Neural progenitor cell (in vitro differentiated cells): ENCODE measurements around the gene TRAF3.

Experiments
- EZH2 ChIP-seq: fragments of 200-600 bp; sonication (generic); IDR thresholded peaks from 2 replicates; pipeline ENCODE4 v1.6.1; 2017; ENCODE audit warnings: antibody characterized with exemption, mild to moderate bottlenecking, moderate library complexity
- EZH2phosphoT487 ChIP-seq: fragments of 200-600 bp; sonication (generic); IDR thresholded peaks from 2 replicates; pipeline ENCODE4 v1.6.1; 2017; ENCODE audit warnings: antibody characterized with exemption
- TF ChIP-seq, protein P1 (sequence below): fragments of 200-600 bp; sonication (generic); IDR thresholded peaks from 2 replicates; pipeline ENCODE4 v1.5.1; 2017; ENCODE audit warnings: antibody characterized with exemption, mild to moderate bottlenecking

GRCh38 chr14:102859911-102860310, 82.7 kb downstream of the TRAF3 start:
- TF ChIP-seq, protein P1, sequence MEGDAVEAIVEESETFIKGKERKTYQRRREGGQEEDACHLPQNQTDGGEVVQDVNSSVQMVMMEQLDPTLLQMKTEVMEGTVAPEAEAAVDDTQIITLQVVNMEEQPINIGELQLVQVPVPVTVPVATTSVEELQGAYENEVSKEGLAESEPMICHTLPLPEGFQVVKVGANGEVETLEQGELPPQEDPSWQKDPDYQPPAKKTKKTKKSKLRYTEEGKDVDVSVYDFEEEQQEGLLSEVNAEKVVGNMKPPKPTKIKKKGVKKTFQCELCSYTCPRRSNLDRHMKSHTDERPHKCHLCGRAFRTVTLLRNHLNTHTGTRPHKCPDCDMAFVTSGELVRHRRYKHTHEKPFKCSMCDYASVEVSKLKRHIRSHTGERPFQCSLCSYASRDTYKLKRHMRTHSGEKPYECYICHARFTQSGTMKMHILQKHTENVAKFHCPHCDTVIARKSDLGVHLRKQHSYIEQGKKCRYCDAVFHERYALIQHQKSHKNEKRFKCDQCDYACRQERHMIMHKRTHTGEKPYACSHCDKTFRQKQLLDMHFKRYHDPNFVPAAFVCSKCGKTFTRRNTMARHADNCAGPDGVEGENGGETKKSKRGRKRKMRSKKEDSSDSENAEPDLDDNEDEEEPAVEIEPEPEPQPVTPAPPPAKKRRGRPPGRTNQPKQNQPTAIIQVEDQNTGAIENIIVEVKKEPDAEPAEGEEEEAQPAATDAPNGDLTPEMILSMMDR = no peak
- TF ChIP-seq EZH2 = no peak
- TF ChIP-seq EZH2phosphoT487 = no peak
